DOHH2 (cell line): ENCODE data around the gene TRIM37.

Experiments
- EZH2phosphoT487 ChIP-seq: fragments of 200-600 bp; sonication (generic); IDR thresholded peaks from 2 replicates; pipeline ENCODE4 v1.6.1; 2017; ENCODE audit warnings: borderline replicate concordance, mild to moderate bottlenecking, antibody characterized with exemption, low read length, moderate library complexity, mixed read lengths
- TF ChIP-seq, protein P1 (sequence below): fragments of 200-600 bp; sonication (generic); IDR thresholded peaks from one replicate; pipeline ENCODE4 v1.5.1; 2014; ENCODE audit warnings: antibody characterized with exemption, mild to moderate bottlenecking, low read depth, low read length; ENCODE audit not compliant: poor library complexity, severe bottlenecking

DNA sequence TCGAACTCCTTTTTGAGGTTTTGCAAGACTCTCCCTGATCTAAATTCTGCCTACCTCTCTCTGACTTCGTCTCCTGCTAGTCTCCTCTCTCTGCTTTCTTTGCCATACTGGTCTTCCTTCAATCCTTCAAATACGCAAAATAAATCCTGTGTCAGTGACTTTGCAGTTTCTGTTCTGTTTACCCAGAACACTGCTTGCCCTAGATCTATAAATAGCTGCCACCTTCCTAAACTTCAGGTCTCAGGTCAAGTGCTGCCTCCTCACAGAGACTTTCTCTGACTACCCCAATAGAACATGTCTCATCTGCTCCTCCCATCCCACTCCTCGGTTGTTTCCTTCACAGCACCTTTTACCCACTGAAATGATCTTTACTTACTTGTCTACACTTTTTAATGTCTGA, 78.9 kb downstream of the TRIM37 start:
- TF ChIP-seq, protein P1, sequence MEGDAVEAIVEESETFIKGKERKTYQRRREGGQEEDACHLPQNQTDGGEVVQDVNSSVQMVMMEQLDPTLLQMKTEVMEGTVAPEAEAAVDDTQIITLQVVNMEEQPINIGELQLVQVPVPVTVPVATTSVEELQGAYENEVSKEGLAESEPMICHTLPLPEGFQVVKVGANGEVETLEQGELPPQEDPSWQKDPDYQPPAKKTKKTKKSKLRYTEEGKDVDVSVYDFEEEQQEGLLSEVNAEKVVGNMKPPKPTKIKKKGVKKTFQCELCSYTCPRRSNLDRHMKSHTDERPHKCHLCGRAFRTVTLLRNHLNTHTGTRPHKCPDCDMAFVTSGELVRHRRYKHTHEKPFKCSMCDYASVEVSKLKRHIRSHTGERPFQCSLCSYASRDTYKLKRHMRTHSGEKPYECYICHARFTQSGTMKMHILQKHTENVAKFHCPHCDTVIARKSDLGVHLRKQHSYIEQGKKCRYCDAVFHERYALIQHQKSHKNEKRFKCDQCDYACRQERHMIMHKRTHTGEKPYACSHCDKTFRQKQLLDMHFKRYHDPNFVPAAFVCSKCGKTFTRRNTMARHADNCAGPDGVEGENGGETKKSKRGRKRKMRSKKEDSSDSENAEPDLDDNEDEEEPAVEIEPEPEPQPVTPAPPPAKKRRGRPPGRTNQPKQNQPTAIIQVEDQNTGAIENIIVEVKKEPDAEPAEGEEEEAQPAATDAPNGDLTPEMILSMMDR: no peak
- TF ChIP-seq EZH2phosphoT487: no peak
